Neural cell (in vitro differentiated cells): ENCODE measurements around the gene RFNG.

Source experiments
- EZH2 ChIP-seq: fragments of 200-600, 300-800 bp; shearing (Covaris generic), sonication (generic); IDR thresholded peaks from 2 replicates; pipeline ENCODE4 v1.6.1; 2014; ENCODE audit warnings: antibody characterized with exemption, low read length, borderline replicate concordance, mild to moderate bottlenecking; ENCODE audit not compliant: insufficient read depth, poor library complexity, severe bottlenecking
- TF ChIP-seq, protein P1 (sequence below): fragments of 450-650 bp; IDR thresholded peaks from 2 replicates; pipeline ENCODE4 v1.5.1; 2014; ENCODE audit warnings: antibody characterized with exemption, mild to moderate bottlenecking, moderate library complexity; ENCODE audit not compliant: poor library complexity, severe bottlenecking

DNA sequence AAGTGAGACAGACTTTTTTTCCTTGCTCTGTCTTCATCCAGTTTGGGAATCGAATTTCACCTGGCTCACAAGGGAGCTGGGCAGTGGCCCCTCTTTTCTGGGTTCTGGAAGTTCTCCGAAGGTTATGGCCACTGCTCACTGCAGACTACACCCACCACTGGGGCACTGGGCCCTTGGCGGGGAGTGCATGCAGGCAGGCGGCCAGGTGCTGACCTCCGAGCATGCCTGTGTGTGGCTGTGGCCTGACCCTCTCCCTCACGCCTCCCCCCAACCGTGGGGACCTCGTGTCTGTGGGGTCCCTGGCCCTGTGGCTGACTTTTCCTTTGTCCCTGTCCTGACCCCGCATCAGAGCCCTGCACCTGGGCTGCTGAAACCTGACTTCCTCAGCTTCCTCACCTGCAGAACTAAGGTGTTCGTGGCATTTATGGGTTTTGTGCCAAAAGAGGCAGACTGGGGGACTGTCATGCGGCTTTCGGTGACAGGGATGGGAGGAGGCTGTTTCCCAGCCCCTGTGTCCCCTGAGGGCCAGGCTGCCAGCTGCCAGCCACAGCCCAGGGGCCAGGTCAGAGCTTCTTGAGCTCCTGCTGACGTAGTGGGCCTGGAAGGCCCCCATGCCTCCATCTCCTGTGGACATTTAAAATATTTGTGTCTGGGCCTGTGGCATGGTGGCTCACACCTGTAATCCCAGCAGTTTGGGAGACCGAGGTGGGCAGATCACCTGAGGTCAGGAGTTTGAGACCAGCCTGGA lies 52.7 kb downstream of the RFNG start:
- TF ChIP-seq, protein P1, sequence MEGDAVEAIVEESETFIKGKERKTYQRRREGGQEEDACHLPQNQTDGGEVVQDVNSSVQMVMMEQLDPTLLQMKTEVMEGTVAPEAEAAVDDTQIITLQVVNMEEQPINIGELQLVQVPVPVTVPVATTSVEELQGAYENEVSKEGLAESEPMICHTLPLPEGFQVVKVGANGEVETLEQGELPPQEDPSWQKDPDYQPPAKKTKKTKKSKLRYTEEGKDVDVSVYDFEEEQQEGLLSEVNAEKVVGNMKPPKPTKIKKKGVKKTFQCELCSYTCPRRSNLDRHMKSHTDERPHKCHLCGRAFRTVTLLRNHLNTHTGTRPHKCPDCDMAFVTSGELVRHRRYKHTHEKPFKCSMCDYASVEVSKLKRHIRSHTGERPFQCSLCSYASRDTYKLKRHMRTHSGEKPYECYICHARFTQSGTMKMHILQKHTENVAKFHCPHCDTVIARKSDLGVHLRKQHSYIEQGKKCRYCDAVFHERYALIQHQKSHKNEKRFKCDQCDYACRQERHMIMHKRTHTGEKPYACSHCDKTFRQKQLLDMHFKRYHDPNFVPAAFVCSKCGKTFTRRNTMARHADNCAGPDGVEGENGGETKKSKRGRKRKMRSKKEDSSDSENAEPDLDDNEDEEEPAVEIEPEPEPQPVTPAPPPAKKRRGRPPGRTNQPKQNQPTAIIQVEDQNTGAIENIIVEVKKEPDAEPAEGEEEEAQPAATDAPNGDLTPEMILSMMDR, result no peak
- TF ChIP-seq EZH2, result no peak
